IPS-18a (cell line): Measurements from ENCODE around the gene DBF4B.
A peak's percentile ranks its signal among the peaks of the same experiment; 100 is the strongest.
"Not testable (repeated sequence)": the region's sequence is repeated elsewhere in the genome, so short reads cannot be mapped to it uniquely, and the experiment has no call there.

ENCODE experiments used
- H3K27ac ChIP-seq: one replicate; pipeline ENCODE4 v1.5.1; 2013; ENCODE audit warnings: low read length
- H3K27me3 ChIP-seq: one replicate; pipeline ENCODE4 v1.6.1; 2013; ENCODE audit warnings: mild to moderate bottlenecking, low read length; ENCODE audit not compliant: control insufficient read depth, insufficient read depth
- H3K36me3 ChIP-seq: one replicate; pipeline ENCODE4 v1.6.1; 2013; ENCODE audit warnings: low read depth, low read length; ENCODE audit not compliant: control insufficient read depth
- H3K4me1 ChIP-seq: one replicate; pipeline ENCODE4 v1.6.1; 2013; ENCODE audit warnings: low read depth, low read length; ENCODE audit not compliant: control insufficient read depth
- H3K4me3 ChIP-seq: one replicate; pipeline ENCODE4 v1.5.1; 2013; ENCODE audit warnings: low read length
- H3K9ac ChIP-seq: one replicate; pipeline ENCODE4 v1.6.1; 2013; ENCODE audit warnings: mild to moderate bottlenecking, low read length, moderate library complexity
- H3K9me3 ChIP-seq: one replicate; pipeline ENCODE4 v1.6.1; 2013; ENCODE audit warnings: low read depth, low read length; ENCODE audit not compliant: control insufficient read depth

DBF4B gene

DNA sequence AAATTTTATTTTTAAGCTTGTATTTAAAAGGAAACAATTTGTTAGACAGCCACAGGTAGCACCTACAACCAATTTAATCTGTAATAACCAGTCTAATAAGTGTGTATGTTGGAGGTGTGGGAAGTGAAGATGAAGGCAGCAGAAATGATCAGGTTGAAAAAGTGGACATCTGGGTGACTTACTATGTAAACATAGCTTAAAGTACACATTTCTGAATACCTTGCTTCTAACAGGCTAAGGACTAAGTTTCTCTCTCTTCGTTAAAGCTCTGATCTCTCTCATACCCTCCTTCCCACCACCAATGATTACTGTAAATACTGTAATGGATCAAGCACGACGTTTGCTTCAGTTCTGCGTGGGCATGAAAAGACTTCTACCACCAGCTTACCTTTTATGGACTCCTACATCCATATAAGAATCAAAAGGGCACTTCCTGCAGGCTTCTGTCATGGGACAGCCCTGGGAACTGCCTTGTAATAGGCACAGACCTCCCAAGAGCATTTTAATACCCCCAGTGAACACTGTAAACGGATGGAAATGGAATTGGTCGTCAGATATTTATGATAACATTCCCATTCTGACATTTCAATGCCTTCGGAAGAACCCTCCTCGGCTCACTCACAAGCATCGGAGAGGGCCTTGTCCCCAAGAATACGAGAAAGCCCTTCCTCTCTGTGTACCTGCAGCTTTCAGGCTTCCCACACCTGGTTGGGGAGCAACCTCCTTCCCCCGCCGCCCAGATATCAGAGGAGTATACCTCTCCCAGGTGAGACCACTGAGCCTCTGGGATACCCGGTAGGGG lies 19.6 kb upstream of the DBF4B start:
- H3K9me3 ChIP-seq, result no peaks in the 10 kb centered on the region
- peaks cover 5% of the 10 kb centered on the region for H3K4me1 ChIP-seq
- peak overlapping the region; percentile 91 for H3K9ac ChIP-seq
- H3K27ac ChIP-seq, result peak overlapping the region; percentile 56
- H3K4me3 ChIP-seq, result peak overlapping the region; percentile 97
- H3K36me3 ChIP-seq, result peaks cover 4% of the 10 kb centered on the region
- no peaks in the 10 kb centered on the region for H3K27me3 ChIP-seq

- peaks cover 4% of the 10 kb centered on the region for H3K36me3 ChIP-seq
- peak within 1 kb of the TSS; percentile 56 for H3K27ac ChIP-seq
- H3K4me1 ChIP-seq, result peaks cover 5% of the 10 kb centered on the region
- H3K9ac ChIP-seq, result peak within 1 kb of the TSS; percentile 91
- peak within 1 kb of the TSS; percentile 97 for H3K4me3 ChIP-seq
- no peaks in the 10 kb centered on the region for H3K27me3 ChIP-seq
- H3K9me3 ChIP-seq, result no peaks in the 10 kb centered on the region
These were observed 18.8 kb upstream of the DBF4B start, which contains the start of gene CCDC43 for GRCh38 chr17:44689477-44690217. CCDC43 (minus strand) TSS chr17:44689776; CDS start chr17:44689753, 23 bp downstream.

DNA sequence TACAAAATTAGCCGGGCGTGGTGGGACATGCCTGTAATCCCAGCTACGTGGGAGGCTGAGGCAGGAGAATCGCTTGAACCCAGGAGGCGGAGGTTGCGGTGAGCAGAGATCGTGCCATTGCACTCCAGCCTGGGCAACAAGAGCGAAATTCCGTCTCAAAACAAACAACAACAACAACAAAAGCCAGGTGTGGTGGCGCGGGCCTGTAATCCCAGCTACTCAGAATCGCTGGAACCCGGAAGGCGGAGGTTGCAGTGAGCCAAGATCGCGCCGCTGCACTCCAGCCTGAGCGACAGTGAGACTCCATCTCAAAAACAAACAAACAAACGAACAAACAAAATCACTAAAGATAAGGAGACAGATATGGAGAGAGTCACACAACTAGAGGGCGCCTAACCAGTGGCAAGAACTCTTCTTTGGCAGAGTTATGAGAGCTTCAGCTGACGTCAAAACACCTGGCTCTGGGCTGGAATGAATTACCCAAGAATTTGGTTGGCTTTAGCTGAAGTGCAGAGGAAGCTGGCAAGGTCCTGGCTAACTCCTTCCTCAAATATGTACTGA lies 17.6 kb upstream of the DBF4B start:
- H3K4me3 ChIP-seq, H3K27ac ChIP-seq: not testable (repeated sequence)

DNA sequence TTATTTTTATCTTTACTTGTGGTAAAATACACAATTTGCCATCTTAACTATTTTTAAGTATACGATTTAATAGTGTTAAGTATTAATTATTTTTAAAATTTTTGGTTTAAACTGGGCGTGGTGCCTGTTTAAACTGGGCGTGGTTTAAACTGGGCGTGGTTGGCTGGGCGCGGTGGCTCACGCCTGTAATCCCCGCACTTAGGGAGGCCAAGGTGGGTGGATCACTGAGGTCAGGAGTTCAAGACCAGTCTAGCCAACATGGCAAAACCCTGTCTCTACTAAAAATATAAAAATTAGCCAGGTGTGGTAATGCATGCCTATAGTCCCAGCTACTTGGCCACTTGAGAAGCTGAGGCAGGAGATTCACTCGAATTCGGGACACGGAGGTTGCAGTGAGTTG lies 14.9 kb upstream of the DBF4B start:
- Histone ChIP-seq H3K9ac (no peak overlapping the region), H3K27me3 (no peaks in the 10 kb centered on the region), H3K27ac (no peak overlapping the region), H3K4me1 (peaks cover 2% of the 10 kb centered on the region), H3K36me3 (no peaks in the 10 kb centered on the region), H3K4me3 (no peak overlapping the region), H3K9me3 (no peaks in the 10 kb centered on the region)

More for the DNA sequence above, 17.6 kb upstream of the DBF4B start:
- H3K9me3 ChIP-seq, H3K36me3 ChIP-seq, H3K27me3 ChIP-seq, H3K9ac ChIP-seq, H3K4me1 ChIP-seq: not testable (repeated sequence)

DNA sequence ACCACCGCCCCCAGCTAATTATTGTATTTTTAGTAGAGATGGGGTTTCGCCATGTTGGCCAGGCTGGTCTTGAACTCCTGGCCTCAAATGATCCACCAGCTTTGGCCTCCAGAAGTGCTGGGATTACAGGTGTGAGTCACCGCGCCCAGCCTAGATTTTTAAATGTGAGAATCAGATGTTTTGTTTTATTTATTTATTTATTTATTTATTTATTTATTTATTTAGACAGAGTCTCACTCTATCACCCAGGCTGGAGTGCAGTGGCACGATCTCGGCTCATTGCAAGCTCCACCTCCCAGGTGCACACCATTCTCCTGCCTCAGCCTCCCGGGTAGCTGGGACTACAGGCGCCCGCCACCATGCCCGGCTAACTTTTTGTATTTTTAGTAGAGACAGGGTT lies 8.2 kb upstream of the DBF4B start:
- not testable (repeated sequence) for H3K36me3 ChIP-seq, H3K27ac ChIP-seq, H3K4me1 ChIP-seq, H3K27me3 ChIP-seq, H3K4me3 ChIP-seq, H3K9me3 ChIP-seq, H3K9ac ChIP-seq

DNA sequence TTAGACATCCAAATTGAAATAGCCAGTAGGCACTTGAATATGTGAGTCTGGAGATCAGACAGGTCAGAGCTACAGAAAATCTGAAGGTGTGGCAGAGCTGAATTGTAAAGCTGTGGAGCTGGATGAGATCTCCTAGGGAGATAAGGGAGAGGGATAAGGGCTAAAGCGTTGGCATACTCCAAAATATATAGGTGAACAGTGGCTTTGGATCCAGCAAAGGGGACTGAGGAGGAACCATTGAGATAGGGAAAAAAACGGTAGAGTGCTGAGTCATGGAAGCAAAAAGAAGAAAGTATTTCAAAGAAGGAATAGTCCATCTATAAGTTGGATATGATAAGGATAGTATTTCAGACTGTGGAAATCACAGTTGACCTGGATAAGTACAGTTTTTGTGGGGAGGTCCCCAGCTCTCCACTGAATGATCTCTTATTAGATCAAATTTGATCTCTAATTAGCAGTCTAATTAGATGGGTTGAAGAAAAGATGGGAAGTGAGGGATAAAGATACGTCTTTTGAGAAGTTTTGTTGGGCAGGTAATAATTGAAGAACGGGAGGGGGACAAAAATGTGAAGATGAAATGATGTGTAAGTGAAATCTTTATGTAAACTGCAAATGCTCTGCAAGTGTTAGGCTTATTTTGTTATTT lies 587 bp upstream of the DBF4B start:
- H3K27ac ChIP-seq, result no peak overlapping the region
- no peaks in the 10 kb centered on the region for H3K9me3 ChIP-seq
- H3K36me3 ChIP-seq, result no peaks in the 10 kb centered on the region
- peak overlapping the region; percentile 96 for H3K4me3 ChIP-seq
- no peaks in the 10 kb centered on the region for H3K4me1 ChIP-seq
- H3K27me3 ChIP-seq, result no peaks in the 10 kb centered on the region
- H3K9ac ChIP-seq, result peak overlapping the region; percentile 81

GRCh38 chr17:44719444-44719843 lies 11.0 kb downstream of the DBF4B start:
- H3K9me3 ChIP-seq, result no peaks in the 10 kb centered on the region
- H3K4me3 ChIP-seq, result no peak overlapping the region
- H3K9ac ChIP-seq, result no peak overlapping the region
- no peak overlapping the region for H3K27ac ChIP-seq
- H3K27me3 ChIP-seq, result no peaks in the 10 kb centered on the region
- no peaks in the 10 kb centered on the region for H3K4me1 ChIP-seq
- H3K36me3 ChIP-seq, result peaks cover 19% of the 10 kb centered on the region

DNA sequence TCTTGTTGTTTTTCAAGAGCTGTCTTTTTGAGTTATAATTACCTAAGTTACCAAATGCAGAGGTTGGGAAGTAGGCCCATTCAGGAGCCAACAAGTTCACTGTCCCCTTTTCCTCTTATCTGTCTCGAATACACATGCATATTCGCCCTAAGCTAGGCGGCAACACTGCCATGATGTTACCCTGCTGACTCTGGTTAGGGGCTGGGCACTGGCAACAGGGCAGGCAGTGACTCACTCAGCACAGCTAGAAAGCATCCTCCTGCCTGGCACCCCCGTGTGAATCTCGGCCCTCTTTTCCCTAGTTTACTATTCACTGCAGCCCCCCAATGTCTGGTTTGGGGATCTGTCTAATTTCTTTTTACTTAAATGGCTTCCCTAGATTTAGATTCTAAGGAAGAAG lies 13.8 kb downstream of the DBF4B start:
- Histone ChIP-seq H3K27me3 (no peaks in the 10 kb centered on the region), H3K36me3 (peaks cover 19% of the 10 kb centered on the region), H3K4me3 (no peak overlapping the region), H3K9ac (no peak overlapping the region), H3K27ac (no peak overlapping the region), H3K9me3 (no peaks in the 10 kb centered on the region), H3K4me1 (no peaks in the 10 kb centered on the region)

DNA sequence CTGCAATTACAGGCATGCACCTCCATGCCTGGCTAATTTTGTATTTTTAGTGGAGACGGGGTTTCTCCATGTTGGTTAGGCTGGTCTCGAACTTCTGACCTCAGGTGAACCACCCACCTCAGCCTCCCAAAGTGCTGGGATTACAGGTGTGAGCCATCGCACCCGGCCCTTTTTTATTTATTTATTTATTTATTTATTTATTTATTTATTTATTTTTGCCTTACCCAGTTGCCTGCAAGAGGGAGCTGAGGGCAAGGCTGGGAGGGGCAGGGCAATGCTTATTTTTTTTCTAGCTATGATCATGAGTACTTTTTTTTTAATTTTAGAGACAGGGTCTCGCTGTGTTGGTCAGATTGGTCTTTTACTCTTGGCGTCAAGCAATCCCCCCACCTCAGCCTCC lies 17.7 kb downstream of the DBF4B start:
- not testable (repeated sequence) for H3K4me1 ChIP-seq, H3K9me3 ChIP-seq, H3K9ac ChIP-seq, H3K4me3 ChIP-seq, H3K27ac ChIP-seq, H3K27me3 ChIP-seq
- peaks cover 33% of the 10 kb centered on the region for H3K36me3 ChIP-seq

DNA sequence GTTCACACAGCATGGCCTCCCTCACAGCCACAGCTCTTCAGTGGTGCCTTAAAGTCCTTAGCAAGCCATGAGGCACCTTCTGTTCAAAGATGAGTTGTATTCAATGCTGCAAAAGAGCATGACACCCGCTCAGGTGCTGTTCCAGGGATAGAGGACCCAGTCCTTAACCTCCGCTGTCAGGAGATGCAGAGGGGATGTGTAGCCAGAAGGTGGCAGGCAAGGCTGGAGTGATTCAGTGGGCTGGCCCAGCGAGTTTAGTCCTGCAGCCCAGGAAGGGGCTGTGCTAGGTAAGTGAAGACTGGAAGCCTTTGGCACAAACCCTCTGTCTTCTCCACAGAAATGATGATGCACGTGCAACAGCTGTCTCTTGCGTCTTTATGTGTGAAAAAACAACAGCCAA lies 25.3 kb downstream of the DBF4B start:
- Histone ChIP-seq H3K27ac (no peak overlapping the region), H3K9me3 (no peaks in the 10 kb centered on the region), H3K4me3 (no peak overlapping the region), H3K9ac (no peak overlapping the region), H3K36me3 (peaks cover 34% of the 10 kb centered on the region), H3K4me1 (no peaks in the 10 kb centered on the region), H3K27me3 (no peaks in the 10 kb centered on the region)

DNA sequence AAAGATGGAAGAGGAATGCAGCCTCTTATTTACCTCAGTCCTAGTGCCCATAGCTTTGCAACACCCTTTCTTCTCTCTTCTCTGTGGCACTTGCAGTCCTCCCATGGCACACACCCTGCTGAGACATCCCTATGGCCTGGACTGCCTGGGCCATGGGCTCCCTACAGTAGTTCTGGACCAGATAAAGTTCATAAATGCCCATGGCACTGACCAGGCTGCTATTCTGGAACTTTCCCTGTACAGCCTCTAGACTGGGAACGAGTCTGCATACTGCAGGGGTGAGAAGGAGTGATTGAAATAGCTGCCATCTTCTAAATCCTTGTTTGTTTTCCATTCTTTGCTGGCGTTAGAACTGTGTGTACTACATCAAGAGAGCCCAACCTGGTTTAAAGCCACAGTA lies 25.8 kb downstream of the DBF4B start:
- Histone ChIP-seq H3K9ac (no peak overlapping the region), H3K27me3 (no peaks in the 10 kb centered on the region), H3K36me3 (peaks cover 34% of the 10 kb centered on the region), H3K4me1 (no peaks in the 10 kb centered on the region), H3K4me3 (no peak overlapping the region), H3K9me3 (no peaks in the 10 kb centered on the region), H3K27ac (no peak overlapping the region)
